Kidney epithelial cell (primary cell): Measurements from ENCODE around the gene CCDC88C. TPM values are rescaled to one million over a fixed set of nuclear protein-coding genes. Genes with fewer than 3 reads are reported as not detected.

ENCODE experiments used
- DNase-seq: peaks from one replicate; pipeline ENCODE4 v3.0.0-alpha.2; 2010; ENCODE audit warnings: low read depth
- H3K27me3 ChIP-seq: 2 replicates; pipeline ENCODE4 v1.6.0; 2011; ENCODE audit warnings: low read length; ENCODE audit not compliant: control insufficient read depth, insufficient read depth
- H3K36me3 ChIP-seq: 2 replicates; pipeline ENCODE4 v1.5.1; 2011; ENCODE audit warnings: low read length; ENCODE audit not compliant: control insufficient read depth, insufficient read depth
- H3K4me3 ChIP-seq: 2 replicates; pipeline ENCODE4 v1.5.1; 2011; ENCODE audit warnings: low read depth, mild to moderate bottlenecking, control low read depth, low read length
- CTCF ChIP-seq: IDR thresholded peaks from 2 replicates; pipeline ENCODE4 v1.5.1; 2011; ENCODE audit warnings: mild to moderate bottlenecking, moderate library complexity, low read length, control low read depth, inconsistent platforms; ENCODE audit not compliant: insufficient read depth, poor library complexity, severe bottlenecking
- total RNA-seq: library from RNA; depleted of rRNA; stranded (reverse); fragments of >200 nt; gene quantifications from 2 replicates; pipeline ENCODE4 v1.2.3, GENCODE V29; 2015

CCDC88C gene
- total RNA-seq, 1 donor from 2014 or later, result 22.4 TPM

- Histone ChIP-seq H3K27me3 (no peaks in the 10 kb centered on the region), H3K4me3 (no peak overlapping the region), H3K36me3 (no peaks in the 10 kb centered on the region)
- no peak for DNase-seq
- no peak for TF ChIP-seq CTCF
Measured at GRCh38 chr14:91369628-91370445, 47.8 kb downstream of the CCDC88C start.

DNA sequence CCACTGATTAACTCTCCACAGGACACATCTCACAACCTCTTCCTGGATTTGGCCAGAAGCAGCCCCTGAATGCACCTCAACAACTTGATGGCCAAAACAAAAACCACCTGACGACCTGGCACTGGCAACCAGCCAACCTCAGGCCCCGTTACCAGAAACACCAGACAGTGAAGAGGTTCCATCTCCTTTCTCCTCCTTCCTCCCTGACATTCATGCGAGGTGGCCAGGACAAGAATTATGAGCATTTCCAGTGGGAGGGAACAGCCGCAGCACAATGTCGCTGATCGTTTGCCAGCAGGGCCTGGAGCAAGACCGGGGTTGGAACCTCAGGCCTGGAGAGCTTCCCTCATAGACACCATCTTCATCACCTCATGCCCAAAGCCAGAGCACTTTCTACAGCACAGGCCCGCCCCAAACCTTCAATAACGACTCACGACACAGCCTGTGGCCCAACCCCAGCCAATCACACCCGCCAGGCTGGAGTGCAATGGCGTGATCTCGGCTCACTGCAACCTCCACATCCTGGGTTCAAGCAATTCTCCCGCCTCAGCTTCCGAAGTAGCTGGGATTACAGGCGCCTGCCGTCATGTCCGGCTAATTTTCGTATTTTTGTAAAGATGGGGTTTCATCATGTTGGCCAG lies 48.7 kb downstream of the CCDC88C start:
- no peaks in the 10 kb centered on the region for H3K27me3 ChIP-seq
- no peak overlapping the region for H3K4me3 ChIP-seq
- no peak for TF ChIP-seq CTCF
- DNase-seq, result no peak
- H3K36me3 ChIP-seq, result no peaks in the 10 kb centered on the region

- DNase-seq, result peak; percentile 95
- Histone ChIP-seq H3K27me3 (no peaks in the 10 kb centered on the region), H3K36me3 (no peaks in the 10 kb centered on the region), H3K4me3 (no peak overlapping the region)
- TF ChIP-seq CTCF, result no peak
Measured at GRCh38 chr14:91367173-91368171, 50.1 kb downstream of the CCDC88C start.

DNA sequence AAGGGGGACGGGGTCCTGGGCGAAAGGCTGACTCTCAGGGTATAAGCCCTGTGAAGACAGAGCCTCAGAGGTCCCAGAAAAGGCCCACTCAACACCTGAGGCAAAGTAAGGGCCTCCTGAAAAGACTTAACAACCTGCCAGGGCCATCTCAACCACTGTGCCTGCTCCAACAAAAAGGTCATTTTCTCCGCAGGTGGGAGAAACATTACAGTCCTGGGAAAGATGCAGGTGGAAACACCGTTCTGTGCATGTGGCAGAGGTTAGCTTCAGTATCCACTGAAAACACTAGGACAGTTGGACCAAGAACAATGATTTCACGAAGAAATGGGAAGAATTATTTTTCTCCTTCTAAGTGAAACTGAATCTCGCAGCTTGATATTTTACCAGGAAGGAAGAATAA lies 50.9 kb downstream of the CCDC88C start:
- Histone ChIP-seq H3K36me3 (no peaks in the 10 kb centered on the region), H3K4me3 (no peak overlapping the region), H3K27me3 (no peaks in the 10 kb centered on the region)
- no peak for TF ChIP-seq CTCF
- DNase-seq, result no peak

DNA sequence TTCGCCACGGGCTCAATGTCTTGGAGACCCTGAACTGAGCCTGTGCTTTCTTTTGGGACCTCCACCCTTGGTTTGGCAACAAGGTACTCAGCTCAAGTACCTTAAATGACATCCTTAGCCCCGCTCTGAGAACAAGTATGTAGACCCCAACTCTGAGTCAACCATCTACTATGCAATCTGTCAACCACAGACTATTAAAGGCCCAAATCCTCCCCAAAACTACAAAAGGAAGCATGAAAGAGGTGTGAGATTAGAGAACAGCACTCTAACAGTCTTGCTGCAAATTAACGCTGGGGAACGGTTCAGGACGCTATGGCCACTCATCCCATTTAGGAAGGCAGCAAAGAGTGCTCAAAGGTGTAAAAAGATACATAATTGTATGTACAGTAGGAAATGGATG lies 52.1 kb downstream of the CCDC88C start:
- TF ChIP-seq CTCF, result no peak
- no peaks in the 10 kb centered on the region for H3K27me3 ChIP-seq
- no peak for DNase-seq

More for the DNA sequence above, 52.1 kb downstream of the CCDC88C start:
- no peak overlapping the region for H3K4me3 ChIP-seq
- H3K36me3 ChIP-seq, result no peaks in the 10 kb centered on the region
